ENCODE results near the gene CAPZB.
A peak's percentile ranks its signal among the peaks of the same experiment; 100 is the strongest.
"Not testable (repeated sequence)": the region's sequence is repeated elsewhere in the genome, so short reads cannot be mapped to it uniquely, and the experiment has no call there.

The CAPZB gene

GRCh38 chr1:19315378-19316198, 169.8 kb downstream of the CAPZB start:
- no peak for DNase-seq

- DNase-seq = no peak
Measured at GRCh38 chr1:19313961-19314882, 171.1 kb downstream of the CAPZB start.

DNA sequence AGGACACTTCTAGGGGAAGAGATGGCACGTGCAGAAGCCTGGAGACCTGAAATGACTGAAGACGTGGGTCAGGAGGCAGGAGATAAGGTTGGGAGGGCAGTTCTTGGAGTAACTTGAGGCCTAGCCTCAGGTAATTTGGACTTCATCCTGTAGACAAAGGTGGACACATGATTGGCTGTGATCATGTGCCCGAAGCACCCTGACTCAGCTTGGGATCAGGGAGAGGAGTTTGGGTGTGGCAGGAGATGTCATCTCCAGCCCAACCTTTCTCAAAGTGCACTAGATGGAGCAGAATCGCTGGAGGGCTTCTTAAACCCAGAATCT, 171.7 kb downstream of the CAPZB start:
- DNase-seq = no peak

DNA sequence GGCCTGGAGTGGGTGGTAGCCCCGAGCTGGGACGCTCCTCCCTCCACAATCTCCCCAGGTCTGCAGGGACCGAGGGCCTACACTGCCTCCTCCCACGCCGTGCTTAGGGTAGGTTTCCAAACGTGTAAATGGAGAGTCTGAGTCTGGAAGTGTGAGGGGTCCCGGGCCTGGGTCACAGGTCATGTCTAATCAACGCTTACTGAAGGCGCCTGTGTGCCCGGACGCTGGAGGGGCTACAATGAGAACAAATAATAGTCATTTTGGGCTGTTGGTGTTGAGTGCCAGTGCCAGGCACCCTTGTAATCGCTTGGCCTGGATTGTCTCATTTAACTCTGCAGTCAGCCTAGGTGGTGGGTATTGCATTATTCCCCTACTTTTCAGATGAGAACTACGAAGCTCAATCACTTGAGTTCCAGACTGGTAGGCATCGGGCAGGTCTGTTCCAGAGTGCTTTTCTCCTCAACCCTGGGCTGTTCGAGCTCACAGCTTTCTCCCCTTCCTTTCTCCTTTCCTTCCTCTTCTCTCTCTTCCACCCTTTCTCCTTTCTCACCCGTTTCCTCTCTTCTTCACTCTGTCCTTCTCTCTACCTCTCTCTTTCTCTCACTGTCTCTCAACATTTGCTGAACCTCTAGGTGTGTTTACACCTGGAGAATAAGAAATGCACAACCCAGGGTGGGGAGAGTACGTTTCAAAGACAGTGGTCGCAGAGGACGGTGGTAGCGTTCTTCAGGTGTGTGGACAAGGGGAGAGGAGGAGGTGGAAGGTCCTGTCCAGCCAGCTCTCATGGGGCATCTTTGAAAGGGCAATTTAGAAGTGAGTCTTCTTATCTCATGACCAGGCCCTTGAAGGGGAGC, 172.3 kb downstream of the CAPZB start:
- DNase-seq = no peak

DNA sequence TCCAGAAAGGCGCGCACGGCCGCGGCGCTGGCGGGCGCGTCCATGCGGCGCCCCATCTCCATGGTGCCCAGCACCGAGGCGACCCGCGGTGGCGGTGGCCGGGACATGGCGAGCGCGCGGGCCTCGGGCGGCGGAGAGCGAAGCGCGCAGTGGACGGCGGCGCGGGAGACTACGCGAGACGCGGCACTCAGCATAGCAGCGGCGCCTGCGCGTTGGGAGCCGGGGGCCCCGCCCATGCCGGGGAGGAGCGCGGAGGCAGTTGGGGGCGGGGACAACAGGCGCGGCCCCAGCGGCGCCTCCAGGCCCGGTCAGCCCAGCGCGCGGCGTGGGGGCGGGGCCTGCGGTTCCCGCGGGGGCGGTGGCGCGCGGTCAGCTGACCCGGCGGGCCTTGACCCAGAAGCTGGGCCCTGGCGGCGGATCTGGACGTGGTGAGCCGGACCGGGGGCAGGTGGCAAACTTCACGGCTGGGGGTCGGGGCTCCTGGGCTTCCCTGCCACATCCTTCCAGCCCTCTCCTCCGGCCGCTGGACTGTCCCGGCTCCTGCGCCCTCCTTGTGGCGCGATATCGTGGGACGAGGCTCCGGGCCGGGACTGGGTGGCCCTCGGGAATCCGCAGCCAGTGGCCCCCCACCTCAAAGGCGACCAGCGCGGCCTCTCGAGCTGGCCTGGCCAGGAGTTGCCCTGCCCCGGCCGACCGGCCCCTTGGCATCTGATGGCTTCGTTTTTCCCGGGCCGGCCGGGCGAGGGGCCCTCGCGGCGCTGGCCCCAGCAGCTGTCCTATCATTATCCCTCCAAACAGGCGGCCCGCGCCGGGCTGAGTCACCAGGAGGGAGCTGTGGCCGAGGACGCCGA, 173.2 kb downstream of the CAPZB start, which contains the start of the genes AKR7A2 and SLC66A1:
Gene AKR7A2, minus strand, starts transcription at position 214 of the 851 bp plus-strand sequence. Its CDS starts 20 bp downstream, at position 194.
Gene SLC66A1, plus strand, starts transcription at position 396 of the 851 bp plus-strand sequence. CDS start 5,352 bp downstream, outside the sequence.
- peak in 55 of 56 donors; percentile 58 to 96 (median 85) for DNase-seq

DNA sequence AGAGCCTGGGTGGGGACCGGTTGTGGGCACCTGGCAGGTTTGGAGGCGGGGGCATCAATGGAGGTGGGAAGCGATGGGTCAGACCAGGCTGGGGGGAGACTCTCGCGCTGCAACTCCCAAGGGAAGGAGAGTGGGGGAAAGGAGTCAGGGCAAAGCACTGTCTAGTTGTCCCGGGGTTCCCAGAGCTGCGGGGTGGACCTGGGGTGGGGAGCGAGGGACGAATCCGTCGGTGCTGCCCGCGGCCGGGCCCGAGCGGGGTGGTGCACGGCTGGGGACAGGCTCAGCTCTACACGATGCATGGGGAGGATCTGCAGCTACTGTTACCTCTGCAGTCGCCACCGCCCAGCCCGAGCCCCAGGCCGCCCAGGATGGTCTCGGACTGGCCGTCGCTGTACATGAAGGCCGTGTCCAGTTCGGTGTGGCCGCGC, 173.8 kb downstream of the CAPZB start:
- peak in 14 of 56 donors; percentile 22 to 70 (median 52) for DNase-seq

DNA sequence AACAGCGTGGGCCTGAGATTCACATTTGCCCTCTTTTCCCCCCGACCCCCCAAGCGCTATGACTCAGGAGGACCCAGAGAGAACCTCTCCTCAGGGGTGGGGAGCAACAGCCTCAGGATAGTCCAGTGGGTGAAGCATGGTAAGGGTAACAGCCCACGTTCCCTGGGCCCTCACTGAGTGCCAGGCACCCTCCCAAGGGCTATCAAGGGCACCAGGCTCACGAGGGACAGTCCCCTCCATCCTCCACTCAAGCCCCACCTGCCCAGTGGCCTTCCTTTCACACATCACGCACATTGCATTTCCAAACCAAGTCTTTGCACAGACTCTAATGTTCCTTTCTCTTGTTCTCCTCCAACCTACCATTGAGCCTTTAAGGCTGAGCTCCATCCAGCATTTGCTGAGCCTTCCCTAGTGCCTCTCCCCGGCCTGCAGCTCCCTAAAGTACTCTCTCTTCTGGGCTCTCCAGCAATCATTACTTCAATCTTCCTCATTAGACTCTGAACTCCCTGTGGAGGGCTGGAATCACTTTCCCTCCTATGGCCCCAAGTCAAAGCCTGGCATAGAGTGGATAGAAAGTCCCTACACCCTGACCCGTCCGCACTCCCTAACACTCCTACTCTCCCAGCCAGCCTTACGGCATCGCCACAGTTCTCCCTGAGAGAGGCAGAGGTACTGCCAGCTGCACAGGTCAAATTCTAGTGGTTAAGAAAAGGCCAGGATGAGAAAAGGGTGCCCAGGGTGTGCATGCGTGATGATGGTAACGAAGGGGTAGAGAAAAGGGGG, 174.4 kb downstream of the CAPZB start:
- no peak for DNase-seq

DNA sequence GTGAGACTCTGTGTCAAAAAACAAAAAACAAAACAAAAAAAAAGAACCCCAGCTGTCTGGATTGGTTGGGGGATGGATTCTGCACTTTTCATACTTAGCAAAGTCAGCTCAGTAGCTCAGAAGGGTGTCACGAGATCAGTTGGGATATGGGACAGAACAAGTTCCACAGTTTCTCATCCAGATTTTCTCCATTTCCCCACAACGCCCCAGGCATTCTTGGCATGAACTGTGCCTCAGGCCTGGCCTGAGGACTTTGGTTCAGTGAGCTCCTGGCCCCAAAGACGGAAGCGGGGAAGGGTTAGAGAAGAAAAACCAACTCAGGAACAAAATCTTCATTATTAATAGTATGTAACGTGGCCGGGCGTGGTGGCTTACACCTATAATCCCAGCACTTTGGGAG, 175.3 kb downstream of the CAPZB start:
- no peak for DNase-seq

GRCh38 chr1:19309123-19309813, 176.1 kb downstream of the CAPZB start:
- DNase-seq = no peak

GRCh38 chr1:19308509-19308907, 176.8 kb downstream of the CAPZB start:
- no peak for DNase-seq

DNA sequence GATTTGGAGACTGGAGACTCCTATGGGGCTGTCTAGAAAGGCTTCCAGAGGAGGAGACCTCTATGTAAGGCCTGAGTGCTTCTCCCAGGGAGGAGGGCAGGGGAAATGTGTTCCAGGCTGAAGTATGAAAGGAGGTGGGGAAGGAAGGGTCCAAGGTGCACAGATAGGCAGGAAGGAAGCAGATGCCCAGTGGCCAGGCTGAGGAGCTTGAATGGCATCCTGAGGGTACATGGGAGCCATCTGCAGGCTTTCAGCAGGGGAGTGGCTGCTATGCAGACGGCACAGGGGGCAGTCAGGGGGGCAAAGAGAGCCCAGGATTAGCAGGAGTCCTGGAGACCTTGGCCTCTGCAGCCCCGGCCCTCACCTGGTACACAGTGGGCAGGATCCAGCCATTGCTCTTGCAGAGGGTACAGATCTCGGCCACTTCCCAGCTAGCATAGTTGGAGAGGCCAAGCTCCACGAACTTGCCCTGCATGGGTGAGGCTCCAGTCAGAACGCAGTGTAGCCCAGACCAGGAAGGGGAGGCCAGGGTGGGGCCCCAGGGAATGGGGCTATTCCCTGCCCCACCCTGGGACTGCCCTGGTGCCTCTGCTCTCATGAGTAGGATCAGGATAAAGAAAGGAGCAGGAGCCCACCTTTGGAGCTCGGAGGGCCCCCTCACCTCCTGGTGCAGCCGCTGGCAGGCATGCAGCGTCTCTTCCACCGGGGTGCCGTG, 177.4 kb downstream of the CAPZB start:
- DNase-seq = no peak

- no peak for DNase-seq
Measured at GRCh38 chr1:19306941-19307340, 178.4 kb downstream of the CAPZB start.

DNA sequence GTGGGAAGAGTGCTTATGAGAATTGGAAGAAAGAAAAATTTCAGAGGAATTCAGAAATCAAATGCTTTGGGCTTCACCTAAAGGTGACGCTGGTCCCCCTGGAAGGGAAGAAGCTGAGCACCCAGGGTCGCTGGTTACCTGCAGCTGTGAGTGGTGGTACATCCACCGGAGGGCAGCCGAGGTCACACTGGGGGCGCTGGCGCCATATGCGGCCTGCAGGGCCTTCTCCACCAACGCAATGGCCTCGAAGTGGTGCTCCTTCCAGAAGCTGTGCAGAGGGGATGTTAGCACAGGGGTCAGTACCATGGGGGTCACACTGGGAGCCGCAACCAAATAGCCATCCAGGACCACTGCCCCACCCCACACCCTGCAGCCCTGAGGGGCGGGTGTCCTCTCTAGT, 179.5 kb downstream of the CAPZB start:
- DNase-seq = no peak

- not testable (repeated sequence) for DNase-seq
Measured at GRCh38 chr1:19304081-19304480, 181.3 kb downstream of the CAPZB start.

DNA sequence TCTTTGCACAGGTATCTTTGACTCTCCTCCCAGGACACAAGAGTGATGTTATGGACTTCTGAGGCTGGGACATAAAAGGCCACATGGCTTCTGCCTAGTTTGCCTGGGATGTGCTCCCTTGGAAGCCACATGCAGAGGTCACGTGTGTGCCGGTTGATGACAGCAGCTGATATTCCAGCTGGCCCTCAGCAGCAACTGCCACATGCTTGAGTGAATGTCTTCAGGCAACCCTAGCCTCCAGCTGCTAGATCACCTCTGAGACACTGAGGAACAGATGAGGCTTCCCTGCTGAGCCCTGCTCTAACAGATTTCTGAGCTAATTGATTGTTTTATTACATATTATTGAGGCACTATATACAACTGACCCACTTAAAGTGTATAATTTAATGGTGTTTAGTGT, 185.1 kb downstream of the CAPZB start:
- no peak for DNase-seq

DNA sequence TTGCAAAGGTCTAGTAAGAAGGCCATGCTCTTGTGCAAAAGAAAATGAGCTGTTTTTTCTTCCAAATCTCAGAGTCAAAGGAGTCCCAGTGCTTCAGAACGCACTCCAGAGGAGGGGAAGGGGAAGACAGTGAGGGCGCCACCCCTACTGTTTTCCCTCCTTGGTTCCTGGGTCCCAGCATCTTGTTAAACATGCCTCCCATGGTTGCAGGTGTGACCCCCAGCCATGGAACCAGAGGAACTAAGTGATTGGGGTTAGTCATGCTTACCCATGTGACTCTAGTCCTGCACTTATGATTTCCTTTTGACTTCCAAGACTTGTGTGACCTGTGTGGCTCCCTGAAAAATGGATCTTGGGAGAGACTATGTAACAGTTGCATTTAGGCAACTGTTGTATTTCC, 190.7 kb downstream of the CAPZB start:
- no peak for DNase-seq

GRCh38 chr1:19289244-19289643, 196.1 kb downstream of the CAPZB start:
- no peak for DNase-seq

All from amygdala (tissue), 56 donors.